Measurements from ENCODE around the gene NFIA.

- no peak for TF ChIP-seq CTCF (IDR thresholded peaks at IDR 0.05)
- TF ChIP-seq POLR2AphosphoS5 (IDR thresholded peaks at IDR 0.05), result no peak
- TF ChIP-seq POLR2A (IDR thresholded peaks at IDR 0.05), result no peak
- TF ChIP-seq EP300 (IDR thresholded peaks at IDR 0.05), result no peak
Observed at GRCh38 chr1:61079296-61079897, 3.0 kb upstream of the NFIA start.
